Muscle of leg (tissue), 11 donors: ENCODE results near the gene SMIM43. TPM values are rescaled to one million over a fixed set of nuclear protein-coding genes. Genes with fewer than 3 reads are reported as not detected.
A peak's percentile ranks its signal among the peaks of the same experiment; 100 is the strongest.

Experiments used
- DNase-seq: peaks from one replicate; pipeline ENCODE4 v3.0.0; 2013
- H3K27ac ChIP-seq: one replicate; pipeline ENCODE4 v1.5.1; 2013; ENCODE audit warnings: mild to moderate bottlenecking, low read length, control low read depth
- H3K27me3 ChIP-seq: one replicate; pipeline ENCODE4 v1.6.1; 2013; ENCODE audit warnings: low read length; ENCODE audit not compliant: control insufficient read depth, insufficient read depth
- H3K36me3 ChIP-seq: one replicate; pipeline ENCODE4 v1.6.1; 2013; ENCODE audit warnings: low read length; ENCODE audit not compliant: control insufficient read depth, insufficient read depth
- H3K4me1 ChIP-seq: one replicate; pipeline ENCODE4 v1.6.1; 2013; ENCODE audit warnings: low read length; ENCODE audit not compliant: control insufficient read depth, insufficient read depth
- H3K4me3 ChIP-seq: one replicate; pipeline ENCODE4 v1.5.1; 2013; ENCODE audit warnings: low read length, control low read depth
- H3K9me3 ChIP-seq: replicated peaks from 2 replicates; pipeline ENCODE4 v1.6.1; 2013; ENCODE audit warnings: low read depth, low read length; ENCODE audit not compliant: control insufficient read depth
- WGBS: methylation state at CpG from one replicate; pipeline ENCODE4 v1.1.5; 2013; ENCODE audit warnings: missing lambda C conversion rate; ENCODE audit not compliant: insufficient coverage; 5-methylcytosine and 5-hydroxymethylcytosine counted together
- polyA plus RNA-seq, 8 donors: library from polyadenylated mRNA; unstranded; fragments of 120-200 nt; gene quantifications; one replicate each; pipeline versions ENCODE4 v1.2.1 to v1.2.3, GENCODE V29; 2013; ENCODE audit warnings: inconsistent platforms in 1 of 8, low replicate concordance in 1 of 8; ENCODE audit not compliant: insufficient read length in 8 of 8, insufficient read depth in 1 of 8
- total RNA-seq: library from RNA; stranded (reverse); fragments of 120-200 nt; gene quantifications from one replicate; pipeline ENCODE4 v1.2.4, GENCODE V29; 2013

Gene SMIM43
- total and polyA plus RNA-seq, 9 donors: 0.66 to 2.7 (median 1.9) TPM

- H3K27ac ChIP-seq: peak overlapping the region; percentile 78
- H3K4me3 ChIP-seq: no peak overlapping the region
- H3K4me1 ChIP-seq: peaks cover 4% of the 10 kb centered on the region
- peaks cover 2% of the 10 kb centered on the region for H3K9me3 ChIP-seq
- DNase-seq: peak; percentile 55
- H3K36me3 ChIP-seq: no peaks in the 10 kb centered on the region
- no peaks in the 10 kb centered on the region for H3K27me3 ChIP-seq
- 27% methylated on average over 2 of the region's 2 CpGs for WGBS
Measured at GRCh38 chr4:121784975-121785374, 20.0 kb upstream of the SMIM43 start.

GRCh38 chr4:121784401-121784800, 19.4 kb upstream of the SMIM43 start:
- no CpG with 5 or more reads among the region's 1 CpG for WGBS
- H3K4me3 ChIP-seq: no peak overlapping the region
- H3K27ac ChIP-seq: no peak overlapping the region
- H3K36me3 ChIP-seq: no peaks in the 10 kb centered on the region
- H3K4me1 ChIP-seq: peaks cover 8% of the 10 kb centered on the region
- no peaks in the 10 kb centered on the region for H3K27me3 ChIP-seq
- DNase-seq: no peak
- H3K9me3 ChIP-seq: peaks cover 2% of the 10 kb centered on the region

- Histone ChIP-seq H3K36me3 (no peaks in the 10 kb centered on the region), H3K9me3 (peaks cover 2% of the 10 kb centered on the region), H3K27ac (no peak overlapping the region), H3K27me3 (no peaks in the 10 kb centered on the region), H3K4me1 (peaks cover 8% of the 10 kb centered on the region), H3K4me3 (no peak overlapping the region)
- no CpG with 5 or more reads among the region's 1 CpG for WGBS
- no peak for DNase-seq
Measured at GRCh38 chr4:121783210-121783609, 18.2 kb upstream of the SMIM43 start.

- H3K27ac ChIP-seq: no peak overlapping the region
- peak; percentile 19 for DNase-seq
- H3K4me1 ChIP-seq: peaks cover 4% of the 10 kb centered on the region
- no peaks in the 10 kb centered on the region for H3K27me3 ChIP-seq
- H3K36me3 ChIP-seq: no peaks in the 10 kb centered on the region
- no peak overlapping the region for H3K4me3 ChIP-seq
- WGBS: no CpG with 5 or more reads among the region's 8 CpGs
- H3K9me3 ChIP-seq: no peaks in the 10 kb centered on the region
Measured at GRCh38 chr4:121778991-121779628, 14.1 kb upstream of the SMIM43 start.

- DNase-seq: no peak
- no peak overlapping the region for H3K27ac ChIP-seq
- WGBS: 11% methylated on average over 1 of the region's 3 CpGs
- no peak overlapping the region for H3K4me3 ChIP-seq
- no peaks in the 10 kb centered on the region for H3K36me3 ChIP-seq
- H3K4me1 ChIP-seq: peaks cover 4% of the 10 kb centered on the region
- no peaks in the 10 kb centered on the region for H3K9me3 ChIP-seq
- no peaks in the 10 kb centered on the region for H3K27me3 ChIP-seq
Measured at GRCh38 chr4:121777625-121778024, 12.7 kb upstream of the SMIM43 start.

GRCh38 chr4:121776610-121777401, 11.8 kb upstream of the SMIM43 start:
- H3K27ac ChIP-seq: no peak overlapping the region
- H3K36me3 ChIP-seq: no peaks in the 10 kb centered on the region
- H3K27me3 ChIP-seq: peaks cover 3% of the 10 kb centered on the region
- no peaks in the 10 kb centered on the region for H3K9me3 ChIP-seq
- H3K4me1 ChIP-seq: peaks cover 4% of the 10 kb centered on the region
- no peak for DNase-seq
- WGBS: no CpG with 5 or more reads among the region's 6 CpGs
- no peak overlapping the region for H3K4me3 ChIP-seq

GRCh38 chr4:121773883-121774282, 8.9 kb upstream of the SMIM43 start:
- H3K27me3 ChIP-seq: peaks cover 3% of the 10 kb centered on the region
- no peak overlapping the region for H3K4me3 ChIP-seq
- no CpG with 5 or more reads among the region's 1 CpG for WGBS
- H3K27ac ChIP-seq: no peak overlapping the region
- no peaks in the 10 kb centered on the region for H3K4me1 ChIP-seq
- H3K9me3 ChIP-seq: no peaks in the 10 kb centered on the region
- DNase-seq: no peak
- H3K36me3 ChIP-seq: no peaks in the 10 kb centered on the region

- Histone ChIP-seq H3K4me3 (no peak overlapping the region), H3K27ac (no peak overlapping the region), H3K4me1 (no peaks in the 10 kb centered on the region), H3K9me3 (no peaks in the 10 kb centered on the region), H3K27me3 (peaks cover 3% of the 10 kb centered on the region), H3K36me3 (no peaks in the 10 kb centered on the region)
- no CpG with 5 or more reads among the region's 1 CpG for WGBS
- no peak for DNase-seq
Measured at GRCh38 chr4:121771869-121772268, 6.9 kb upstream of the SMIM43 start.

GRCh38 chr4:121769341-121769740, 4.4 kb upstream of the SMIM43 start:
- Histone ChIP-seq H3K36me3 (no peaks in the 10 kb centered on the region), H3K27ac (no peak overlapping the region), H3K27me3 (peaks cover 15% of the 10 kb centered on the region), H3K9me3 (no peaks in the 10 kb centered on the region), H3K4me1 (peaks cover 3% of the 10 kb centered on the region), H3K4me3 (no peak overlapping the region)
- no peak for DNase-seq
- 80% methylated on average over 1 of the region's 2 CpGs for WGBS

- H3K9me3 ChIP-seq: no peaks in the 10 kb centered on the region
- no CpG with 5 or more reads among the region's 4 CpGs for WGBS
- H3K36me3 ChIP-seq: no peaks in the 10 kb centered on the region
- peaks cover 23% of the 10 kb centered on the region for H3K27me3 ChIP-seq
- no peak overlapping the region for H3K27ac ChIP-seq
- H3K4me1 ChIP-seq: peaks cover 3% of the 10 kb centered on the region
- DNase-seq: no peak
- H3K4me3 ChIP-seq: no peak overlapping the region
Measured at GRCh38 chr4:121767166-121767565, 2.2 kb upstream of the SMIM43 start.
